SU-DHL-6 (cell line): ENCODE measurements around the gene PGK2.

Source experiments
- H2AFZ ChIP-seq: fragments of 200-600 bp; sonication (generic); 2 replicates; pipeline ENCODE4 v1.6.1; 2014; ENCODE audit warnings: low read depth, mild to moderate bottlenecking, moderate library complexity, mixed read lengths, antibody characterized with exemption, low read length; ENCODE audit not compliant: severe bottlenecking
- H3F3A ChIP-seq: fragments of 200-600 bp; shearing (Covaris generic); 2 replicates; pipeline ENCODE4 v1.6.0; 2016; ENCODE audit warnings: antibody characterized with exemption, mild to moderate bottlenecking; ENCODE audit not compliant: insufficient read depth
- H3K27ac ChIP-seq: fragments of 200-600 bp; sonication (generic); 2 replicates; pipeline ENCODE4 v1.5.1; 2016; ENCODE audit warnings: low read depth, mild to moderate bottlenecking, low read length, moderate library complexity, mixed read lengths
- H3K27me3 ChIP-seq: fragments of 200-600 bp; sonication (generic), shearing (Covaris generic); 2 replicates; pipeline ENCODE4 v1.6.0; 2014; ENCODE audit warnings: mild to moderate bottlenecking, low read length
- H3K36me3 ChIP-seq: fragments of 200-600 bp; sonication (generic); 2 replicates; pipeline ENCODE4 v1.6.1; 2014; ENCODE audit warnings: mild to moderate bottlenecking, low read length, mixed read lengths
- H3K4me2 ChIP-seq: fragments of 300-600, 200-600 bp; shearing (Covaris generic), sonication (generic); 2 replicates; pipeline ENCODE4 v1.6.0; 2014; ENCODE audit warnings: low read length, low read depth, mild to moderate bottlenecking; ENCODE audit not compliant: poor library complexity, severe bottlenecking
- H3K4me3 ChIP-seq: fragments of 200-600 bp; sonication (generic); 2 replicates; pipeline ENCODE4 v1.5.1; 2014; ENCODE audit warnings: antibody characterized with exemption, low read length, mild to moderate bottlenecking, mixed read lengths; ENCODE audit not compliant: insufficient read depth, poor library complexity, severe bottlenecking
- H3K79me2 ChIP-seq: fragments of 200-600 bp; sonication (generic); 2 replicates; pipeline ENCODE4 v1.6.1; 2014; ENCODE audit warnings: mild to moderate bottlenecking, low read length, moderate library complexity; ENCODE audit not compliant: insufficient read depth
- H3K9ac ChIP-seq: fragments of 200-600 bp; sonication (generic); 2 replicates; pipeline ENCODE4 v1.7.0; 2014; ENCODE audit warnings: mild to moderate bottlenecking, low read length
- H3K9me2 ChIP-seq: fragments of 200-600 bp; sonication (generic); replicated peaks from 2 replicates; pipeline ENCODE4 v1.6.1; 2014; ENCODE audit warnings: low read length; ENCODE audit not compliant: insufficient read depth
- H3K9me3 ChIP-seq: fragments of 200-600 bp; sonication (generic); 2 replicates; pipeline ENCODE4 v1.6.1; 2014; ENCODE audit warnings: low read length, mixed read lengths; ENCODE audit not compliant: insufficient read depth
- H4K20me1 ChIP-seq: fragments of 200-600 bp; sonication (generic); 2 replicates; pipeline ENCODE4 v1.6.1; 2014; ENCODE audit warnings: low read depth, mild to moderate bottlenecking, antibody characterized with exemption, low read length, moderate library complexity, mixed read lengths
- CTCF ChIP-seq: fragments of 200-600 bp; sonication (generic); IDR thresholded peaks from one replicate; pipeline ENCODE4 v1.5.1; 2017; ENCODE audit warnings: antibody characterized with exemption, mild to moderate bottlenecking, low read length, moderate library complexity; ENCODE audit not compliant: insufficient read depth, poor library complexity, severe bottlenecking
- EZH2phosphoT487 ChIP-seq: fragments of 200-600 bp; sonication (generic), shearing (Covaris generic); conservative IDR thresholded peaks from 2 replicates; pipeline ENCODE4 v1.6.1; 2018; ENCODE audit warnings: mild to moderate bottlenecking, antibody characterized with exemption, low read length, moderate library complexity, mixed read lengths

The PGK2 gene

GRCh38 chr6:49787176-49787575 lies at the start of gene PGK2:
PGK2 (minus strand) TSS chr6:49787285; CDS start chr6:49787187, 98 bp downstream.
- no peaks in the 10 kb centered on the region for H3F3A ChIP-seq
- H4K20me1 ChIP-seq = no peaks in the 10 kb centered on the region
- TF ChIP-seq EZH2phosphoT487 (no peak), CTCF (no peak)
- no peak within 1 kb of the TSS for H3K27ac ChIP-seq
- no peak within 1 kb of the TSS for H3K4me2 ChIP-seq
- H3K9ac ChIP-seq = no peak within 1 kb of the TSS
- H3K9me2 ChIP-seq = no peaks in the 10 kb centered on the region
- H3K9me3 ChIP-seq = no peaks in the 10 kb centered on the region
- H3K79me2 ChIP-seq = no peaks in the 10 kb centered on the region
- H3K36me3 ChIP-seq = no peaks in the 10 kb centered on the region
- no peak within 1 kb of the TSS for H3K4me3 ChIP-seq
- H2AFZ ChIP-seq = no peak within 1 kb of the TSS
- H3K27me3 ChIP-seq = no peaks in the 10 kb centered on the region

GRCh38 chr6:49835140-49835539 lies 48.1 kb upstream of the PGK2 start:
- Histone ChIP-seq H3K9ac (no peak overlapping the region), H3K36me3 (no peaks in the 10 kb centered on the region; the same call in 1 of the 2 replicates), H3K4me2 (no peak overlapping the region), H3K79me2 (no peaks in the 10 kb centered on the region), H2AFZ (no peak overlapping the region), H3K9me2 (no peaks in the 10 kb centered on the region), H3K9me3 (no peaks in the 10 kb centered on the region), H3K27me3 (no peaks in the 10 kb centered on the region), H3K27ac (no peak overlapping the region), H4K20me1 (0 out of 2 replicates have a peak, but pooled peaks cover 3% of the 10 kb centered on the region), H3F3A (no peaks in the 10 kb centered on the region), H3K4me3 (no peak overlapping the region)
- TF ChIP-seq EZH2phosphoT487 (no peak), CTCF (no peak)

- Histone ChIP-seq H3K27me3 (no peaks in the 10 kb centered on the region), H3K9me2 (no peaks in the 10 kb centered on the region), H3K9ac (no peak overlapping the region), H3K4me3 (no peak overlapping the region), H3K27ac (no peak overlapping the region), H3K36me3 (no peaks in the 10 kb centered on the region; the same call in 1 of the 2 replicates), H4K20me1 (0 out of 2 replicates have a peak, but pooled peaks cover 3% of the 10 kb centered on the region), H3K9me3 (no peaks in the 10 kb centered on the region), H3K79me2 (no peaks in the 10 kb centered on the region), H3F3A (no peaks in the 10 kb centered on the region), H3K4me2 (no peak overlapping the region), H2AFZ (no peak overlapping the region)
- no peak for TF ChIP-seq EZH2phosphoT487
- no peak for TF ChIP-seq CTCF
Observed at GRCh38 chr6:49833386-49833785, 46.3 kb upstream of the PGK2 start.
